Left lung (tissue), 10 donors: ENCODE measurements around the gene ZNF609. TPM values are rescaled to one million over a fixed set of nuclear protein-coding genes. Genes with fewer than 3 reads are reported as not detected.

Experiments
- ATAC-seq: fragments of 200-7000 bp; cut with Tn5 transposase; one replicate; pipeline ENCODE4 v1.9.1; 2020; ENCODE audit warnings: moderate library complexity
- DNase-seq, 4 donors: peaks; one replicate each; pipeline ENCODE4 v3.0.0-alpha.2; 2013 to 2020
- H3K27ac ChIP-seq, 2 donors: fragments of 200-600 bp; sonication (generic) in 1 of 2; one replicate each; pipeline versions ENCODE4 v1.5.0 to v1.8.0; 2020 to 2021
- H3K27me3 ChIP-seq, 2 donors: fragments of 200-600 bp; sonication (generic) in 1 of 2; one replicate each; pipeline versions ENCODE4 v1.5.0 to v1.8.0; 2020 to 2021
- H3K36me3 ChIP-seq, 2 donors: fragments of 200-600 bp; sonication (generic) in 1 of 2; one replicate each; pipeline versions ENCODE4 v1.5.0 to v1.8.0; 2020 to 2021
- H3K4me1 ChIP-seq, 2 donors: fragments of 200-600 bp; one replicate each; pipeline ENCODE4 v1.8.0; 2021
- H3K4me3 ChIP-seq, 2 donors: fragments of 200-600 bp; sonication (generic) in 1 of 2; one replicate each; pipeline versions ENCODE4 v1.5.0 to v1.8.0; 2020 to 2021; ENCODE audit warnings: mild to moderate bottlenecking in 1 of 2
- H3K9me3 ChIP-seq, 2 donors: fragments of 200-600 bp; sonication (generic) in 1 of 2; one replicate each; pipeline versions ENCODE4 v1.5.0 to v1.8.0; 2020 to 2021
- intact Hi-C, 2 donors: fragments of 100-400 bp; cut with DNase I; formaldehyde crosslinking; loops; one replicate each; pipeline versions ENCODE4 v1.11.2 to v1.14.2; 2022
- polyA plus RNA-seq, 6 donors: library from polyadenylated mRNA; unstranded; fragments of 120-200 nt; gene quantifications; one replicate each; pipeline ENCODE4 v1.2.1, GENCODE V29; 2013; ENCODE audit not compliant: insufficient read length in 6 of 6
- total RNA-seq, 2 donors: library from RNA; stranded (reverse); fragmentation: NEBNext Ultra II Directional; extraction: Animal tissue kit (Norgen Biotek cat#: 25700); gene quantifications; one replicate each; pipeline ENCODE4 v1.2.1, GENCODE V29; 2021
- TF ChIP-seq, protein P1 (sequence below), 2 donors: fragments of 200-600 bp; sonication (generic) in 1 of 2; IDR thresholded peaks; one replicate each; pipeline versions ENCODE4 v1.5.0 to v1.8.0; 2021; ENCODE audit warnings: antibody characterized with exemption in 2 of 2
- donor health status: DM: no; HTN: yes; CAD: no.
- donor health status: DM: no; HTN: no; CAD: no.

ZNF609 gene
- total and polyA plus RNA-seq, 8 donors = 31.9 to 37.4 (median 36.7) TPM

DNA sequence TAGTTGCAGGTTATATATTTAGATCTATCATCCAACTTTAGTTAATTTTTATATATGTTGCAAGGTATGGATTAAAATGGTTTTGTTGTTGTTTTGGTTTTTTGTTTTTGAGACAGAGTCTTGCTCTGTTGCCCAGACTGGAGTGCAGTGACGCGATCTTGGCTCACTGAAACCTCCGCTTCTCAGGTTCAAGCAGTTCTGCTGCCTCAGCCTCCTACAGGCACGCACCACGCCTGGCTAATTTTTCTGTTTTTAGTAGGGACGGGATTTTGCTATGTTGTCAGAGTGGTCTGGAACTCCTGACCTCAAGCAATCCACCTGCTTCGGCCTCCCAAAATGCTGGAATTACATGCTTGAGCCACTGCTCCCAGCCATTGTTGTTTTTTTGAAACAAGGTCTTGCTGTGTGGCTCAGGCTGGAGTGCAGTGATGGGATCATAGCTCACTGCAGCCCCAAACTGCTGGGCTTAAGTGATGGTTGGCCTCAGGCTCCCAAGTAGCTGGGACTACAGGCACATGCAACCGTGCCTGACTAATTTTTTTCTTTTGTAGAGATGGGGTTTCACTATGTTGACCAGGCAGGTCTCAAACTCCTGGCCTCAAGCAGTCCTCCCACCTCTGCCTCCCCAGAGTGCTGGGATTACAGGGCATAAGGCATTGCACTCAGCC lies 92.0 kb downstream of the ZNF609 start:
- intact Hi-C loops = no loop called here
- no peaks in the 10 kb centered on the region for H3K27me3 ChIP-seq
- no peak for ATAC-seq

DNA sequence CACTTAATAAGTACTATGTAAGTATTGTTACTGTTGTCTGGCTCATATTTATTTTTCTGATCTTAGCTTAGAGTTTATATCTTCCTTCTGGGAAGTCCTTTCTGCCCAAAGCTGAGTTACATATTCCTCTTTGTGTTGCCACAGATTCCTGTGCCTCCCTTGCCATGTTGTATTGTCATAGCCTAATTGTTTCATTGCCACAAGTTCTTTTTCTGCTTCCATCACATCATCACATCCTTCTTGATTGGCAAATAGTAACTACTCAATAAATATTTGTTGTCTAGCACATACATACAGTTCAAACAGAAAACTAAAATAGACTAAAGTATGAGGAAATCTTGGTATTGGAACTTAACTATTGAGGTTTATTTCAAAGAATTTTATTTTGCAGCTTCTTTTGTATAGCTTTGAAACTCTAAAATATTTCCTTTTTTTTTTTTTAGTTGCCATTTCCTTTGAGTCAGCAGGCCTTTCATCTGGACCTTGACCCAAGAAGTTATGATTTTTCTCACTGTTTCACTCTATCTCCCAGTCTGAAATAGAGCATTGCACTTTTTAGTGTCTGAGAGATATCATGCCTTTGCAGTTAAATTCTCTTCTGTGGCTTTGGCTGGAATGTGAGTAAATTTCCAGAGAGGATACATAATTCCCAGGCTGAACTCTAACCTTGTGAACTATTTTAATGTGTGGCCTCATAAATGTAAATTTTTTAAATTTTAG lies 98.2 kb downstream of the ZNF609 start:
- Histone ChIP-seq H3K27ac (no peak overlapping the region), H3K27me3 (no peaks in the 10 kb centered on the region), H3K9me3 (no peaks in the 10 kb centered on the region), H3K4me3 (no peak overlapping the region), H3K36me3 (no peaks in the 10 kb centered on the region), H3K4me1 (no peaks in the 10 kb centered on the region)
- peak; percentile 18 for ATAC-seq
- DNase-seq = no peak
- TF ChIP-seq, protein P1, sequence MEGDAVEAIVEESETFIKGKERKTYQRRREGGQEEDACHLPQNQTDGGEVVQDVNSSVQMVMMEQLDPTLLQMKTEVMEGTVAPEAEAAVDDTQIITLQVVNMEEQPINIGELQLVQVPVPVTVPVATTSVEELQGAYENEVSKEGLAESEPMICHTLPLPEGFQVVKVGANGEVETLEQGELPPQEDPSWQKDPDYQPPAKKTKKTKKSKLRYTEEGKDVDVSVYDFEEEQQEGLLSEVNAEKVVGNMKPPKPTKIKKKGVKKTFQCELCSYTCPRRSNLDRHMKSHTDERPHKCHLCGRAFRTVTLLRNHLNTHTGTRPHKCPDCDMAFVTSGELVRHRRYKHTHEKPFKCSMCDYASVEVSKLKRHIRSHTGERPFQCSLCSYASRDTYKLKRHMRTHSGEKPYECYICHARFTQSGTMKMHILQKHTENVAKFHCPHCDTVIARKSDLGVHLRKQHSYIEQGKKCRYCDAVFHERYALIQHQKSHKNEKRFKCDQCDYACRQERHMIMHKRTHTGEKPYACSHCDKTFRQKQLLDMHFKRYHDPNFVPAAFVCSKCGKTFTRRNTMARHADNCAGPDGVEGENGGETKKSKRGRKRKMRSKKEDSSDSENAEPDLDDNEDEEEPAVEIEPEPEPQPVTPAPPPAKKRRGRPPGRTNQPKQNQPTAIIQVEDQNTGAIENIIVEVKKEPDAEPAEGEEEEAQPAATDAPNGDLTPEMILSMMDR (IDR thresholded peaks at IDR 0.05) = no peak
- intact Hi-C loops = no loop called here

More for the DNA sequence above, 92.0 kb downstream of the ZNF609 start:
- Histone ChIP-seq H3K9me3 (no peaks in the 10 kb centered on the region), H3K36me3 (no peaks in the 10 kb centered on the region), H3K27ac (no peak overlapping the region), H3K4me3 (no peak overlapping the region), H3K4me1 (peaks cover 0 to 9% of the 10 kb centered on the region in 2 donors)
- no peak for DNase-seq
- TF ChIP-seq, protein P1 (IDR thresholded peaks at IDR 0.05) = no peak

DNA sequence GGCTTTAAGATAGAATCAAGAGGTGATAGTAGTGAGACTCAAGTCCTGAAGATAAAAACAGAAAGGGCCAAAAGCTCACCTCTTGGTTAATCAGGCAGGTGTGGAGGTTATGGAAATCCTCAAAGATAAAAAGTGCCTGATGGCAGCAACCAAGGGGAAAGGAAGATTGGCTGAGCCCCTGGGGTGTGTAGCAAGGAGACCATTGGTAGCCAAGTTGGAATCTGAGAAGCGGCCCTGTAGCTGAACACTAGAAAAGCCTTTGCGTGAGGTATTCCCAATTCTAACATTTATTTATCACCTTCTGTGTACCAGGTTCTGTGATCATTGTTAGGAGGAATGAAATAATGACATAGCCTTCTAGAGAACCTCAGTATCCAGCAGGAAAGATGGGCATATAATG lies 98.9 kb downstream of the ZNF609 start:
- no peaks in the 10 kb centered on the region for H3K27me3 ChIP-seq
- TF ChIP-seq, protein P1 (IDR thresholded peaks at IDR 0.05) = no peak
- no peaks in the 10 kb centered on the region for H3K4me1 ChIP-seq
- ATAC-seq (no peak), DNase-seq (no peak)
- H3K9me3 ChIP-seq = no peaks in the 10 kb centered on the region
- no peak overlapping the region for H3K27ac ChIP-seq
- intact Hi-C loops = no loop called here
- H3K36me3 ChIP-seq = no peaks in the 10 kb centered on the region
- no peak overlapping the region for H3K4me3 ChIP-seq

DNA sequence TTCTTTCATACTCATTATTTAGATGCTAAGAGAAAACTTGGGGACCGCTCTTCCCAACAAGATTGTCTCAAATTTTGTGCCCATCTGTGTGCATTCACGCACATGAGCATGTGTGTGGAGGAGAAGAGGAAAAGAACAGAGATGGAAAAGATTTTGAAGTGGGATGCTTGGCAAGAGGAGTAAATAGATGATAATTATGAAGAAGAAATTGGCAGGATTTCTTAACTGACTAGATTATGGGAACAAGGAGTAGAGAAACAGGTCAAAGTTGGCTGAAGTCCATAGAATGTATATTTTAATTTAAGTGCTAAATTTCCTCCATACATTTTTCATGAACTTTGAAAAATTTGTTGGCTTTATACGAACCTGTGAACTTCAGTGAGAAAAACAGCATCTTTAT lies 100.1 kb downstream of the ZNF609 start:
- TF ChIP-seq, protein P1 (IDR thresholded peaks at IDR 0.05) = no peak
- DNase-seq (no peak), ATAC-seq (no peak)
- Histone ChIP-seq H3K36me3 (no peaks in the 10 kb centered on the region), H3K4me3 (no peak overlapping the region), H3K4me1 (no peaks in the 10 kb centered on the region), H3K27me3 (no peaks in the 10 kb centered on the region), H3K27ac (no peak overlapping the region), H3K9me3 (no peaks in the 10 kb centered on the region)
- intact Hi-C loops = no loop called here

DNA sequence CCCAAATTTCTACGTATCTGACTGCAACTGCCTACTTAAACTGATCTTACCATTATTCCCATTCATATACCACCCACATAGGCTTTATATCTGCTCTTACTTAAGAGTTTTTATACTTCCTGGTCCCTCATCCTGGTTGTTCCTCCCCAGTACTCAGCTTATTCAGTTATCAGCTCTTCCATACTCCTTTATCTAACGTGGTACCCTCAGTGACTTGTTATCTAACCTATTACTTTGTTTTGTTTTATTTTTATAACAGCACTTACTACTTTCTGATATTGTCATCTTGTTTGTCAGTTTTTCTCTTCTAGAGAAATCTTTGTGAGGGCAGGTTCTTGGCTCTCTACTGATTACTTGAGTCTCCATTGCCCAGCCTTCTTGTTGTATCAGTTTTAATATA lies 100.6 kb downstream of the ZNF609 start:
- DNase-seq (no peak), ATAC-seq (no peak)
- no peaks in the 10 kb centered on the region for H3K27me3 ChIP-seq
- H3K4me1 ChIP-seq = no peaks in the 10 kb centered on the region
- intact Hi-C loops = no loop called here
- no peak overlapping the region for H3K27ac ChIP-seq
- H3K36me3 ChIP-seq = no peaks in the 10 kb centered on the region
- H3K9me3 ChIP-seq = no peaks in the 10 kb centered on the region
- TF ChIP-seq, protein P1 (IDR thresholded peaks at IDR 0.05) = no peak
- no peak overlapping the region for H3K4me3 ChIP-seq
